Stomach (tissue), 9 donors: ENCODE measurements around the gene SCG5. TPM values are rescaled to one million over a fixed set of nuclear protein-coding genes. Genes with fewer than 3 reads are reported as not detected.

Source experiments
- DNase-seq, 2 donors: peaks; one replicate each; pipeline versions ENCODE4 v3.0.0 to v3.0.0-alpha.2; 2013 to 2019
- H3K27ac ChIP-seq, 5 donors: fragments of 200-600 bp in 4 of 5; sonication (generic) in 4 of 5; one replicate each; pipeline ENCODE4 v1.5.1; 2013 to 2019; ENCODE audit warnings: mild to moderate bottlenecking in 1 of 5, moderate library complexity in 1 of 5
- H3K27me3 ChIP-seq, 3 donors: fragments of 200-600 bp; sonication (generic); one replicate each; pipeline ENCODE4 v1.5.1; 2017 to 2019; ENCODE audit warnings: mixed run types in 1 of 3
- H3K36me3 ChIP-seq, 4 donors: fragments of 200-600 bp; sonication (generic); 1 replicate in 3 of 4; 2 replicates in 1 of 4; pipeline ENCODE4 v1.5.1; 2016 to 2019
- H3K4me1 ChIP-seq, 4 donors: fragments of 200-600 bp; sonication (generic); one replicate each; pipeline ENCODE4 v1.5.1; 2016 to 2019
- H3K4me3 ChIP-seq, 4 donors: fragments of 200-600 bp; sonication (generic) in 3 of 4; one replicate each; pipeline ENCODE4 v1.5.1; 2016 to 2019; ENCODE audit warnings: mild to moderate bottlenecking in 1 of 4
- H3K9me3 ChIP-seq, 4 donors: fragments of 200-600 bp; sonication (generic); one replicate each; pipeline ENCODE4 v1.5.1; 2016 to 2019
- CTCF ChIP-seq, 7 experiments: fragments of 450-650 bp in 4 of 7; fragments of 200-600 bp in 3 of 7; sonication (generic) in 3 of 7; IDR thresholded peaks; one replicate each; pipeline ENCODE4 v1.5.1; 2016 to 2019; ENCODE audit warnings: antibody characterized with exemption in 7 of 7, control low read depth in 2 of 7, mild to moderate bottlenecking in 1 of 7
- EP300 ChIP-seq: sonication (generic); formaldehyde crosslinking; IDR thresholded peaks from one replicate; pipeline ENCODE4 v1.6.1; 2017; ENCODE audit warnings: antibody characterized with exemption
- POLR2A ChIP-seq, 4 donors: fragments of 450-650 bp; IDR thresholded peaks; one replicate each; pipeline ENCODE4 v1.6.1; 2016; ENCODE audit warnings: antibody characterized with exemption in 4 of 4, control low read depth in 2 of 4, mild to moderate bottlenecking in 1 of 4, moderate library complexity in 1 of 4
- POLR2AphosphoS5 ChIP-seq, 3 donors: sonication (generic); formaldehyde crosslinking; IDR thresholded peaks; one replicate each; pipeline ENCODE4 v1.6.1; 2016; ENCODE audit warnings: antibody characterized with exemption in 3 of 3
- WGBS, 5 donors: extraction: QIAGEN DNeasy Blood & Tissue Kit in 3 of 5; methylation state at CpG; one replicate each; pipeline versions ENCODE4 v1.1.5 to v1.1.7; 2013 to 2018; 5-methylcytosine and 5-hydroxymethylcytosine counted together
- intact Hi-C: fragments of 100-400 bp; cut with DNase I; formaldehyde crosslinking; loops from one replicate; pipeline ENCODE4 v1.15.1; 2023; ENCODE audit warnings: low total_unique reads
- polyA plus RNA-seq, 3 donors: library from polyadenylated mRNA; stranded (reverse); fragments of 200-250 nt; gene quantifications; one replicate each; pipeline ENCODE4 v1.2.3, GENCODE V29; 2013
- total RNA-seq, 5 donors: library from RNA; depleted of rRNA; stranded (reverse); fragments of >200 nt; gene quantifications; one replicate each; pipeline versions ENCODE4 v1.1.0 to v1.2.3, GENCODE V29; 2014 to 2016
- donor health status: healthy with polysubstance abuse.
- donor health status: Bipolar disorder and iron deficiency.
- donor health status: healthy.

The SCG5 gene
- total and polyA plus RNA-seq, 8 donors: 1.4 to 16.5 (median 3.9) TPM; not detected in 3

GRCh38 chr15:32729700-32730395 lies 88.3 kb downstream of the SCG5 start:
- Histone ChIP-seq H3K36me3 (no peaks in the 10 kb centered on the region), H3K27ac (no peak overlapping the region), H3K4me1 (peaks cover 0 to 13% (median 5%) of the 10 kb centered on the region in 4 donors), H3K9me3 (peaks cover 0 to 7% (median 3%) of the 10 kb centered on the region in 4 donors), H3K4me3 (no peak overlapping the region), H3K27me3 (no peaks in the 10 kb centered on the region)
- DNase-seq: no peak
- 82 to 92% (median 89%) methylated on average over 10 of the region's 10 CpGs for WGBS, 5 donors
- intact Hi-C loops: loop anchor here (5.0 kb wide), 1 partner anchor 52 kb away; no protein-coding TSS in a partner anchor
- TF ChIP-seq EP300 (no peak), CTCF (IDR thresholded peaks at IDR 0.05) (no peak), POLR2AphosphoS5 (IDR thresholded peaks at IDR 0.05) (no peak), POLR2A (IDR thresholded peaks at IDR 0.05) (no peak)

- H3K36me3 ChIP-seq: no peaks in the 10 kb centered on the region
- no peaks in the 10 kb centered on the region for H3K27me3 ChIP-seq
- intact Hi-C loops: loop anchor here (5.0 kb wide), 1 partner anchor 51 kb away; no protein-coding TSS in a partner anchor
- no peak overlapping the region for H3K27ac ChIP-seq
- WGBS, 5 donors: 36 to 46% (median 42%) methylated on average over 19 to 27 of the region's 27 CpGs
- H3K4me1 ChIP-seq: peaks cover 0 to 13% (median 5%) of the 10 kb centered on the region in 4 donors
- no peak overlapping the region for H3K4me3 ChIP-seq
- DNase-seq: peak; percentile 90 to 94
- peaks cover 0 to 7% (median 3%) of the 10 kb centered on the region in 4 donors for H3K9me3 ChIP-seq
- peak in 1 of 3 donors; percentile 29 for TF ChIP-seq POLR2AphosphoS5 (IDR thresholded peaks at IDR 0.05)
- no peak for TF ChIP-seq POLR2A (IDR thresholded peaks at IDR 0.05)
- no peak for TF ChIP-seq CTCF (IDR thresholded peaks at IDR 0.05)
- no peak for TF ChIP-seq EP300
Measured at GRCh38 chr15:32730677-32731654, 89.5 kb downstream of the SCG5 start.

- DNase-seq: no peak
- intact Hi-C loops: loop anchor here (5.0 kb wide), 1 partner anchor 50 kb away; no protein-coding TSS in a partner anchor
- TF ChIP-seq POLR2AphosphoS5 (IDR thresholded peaks at IDR 0.05) (no peak), EP300 (no peak), CTCF (IDR thresholded peaks at IDR 0.05) (no peak), POLR2A (IDR thresholded peaks at IDR 0.05) (no peak)
- no peaks in the 10 kb centered on the region for H3K27me3 ChIP-seq
- no peak overlapping the region for H3K27ac ChIP-seq
- WGBS, 5 donors: 68 to 81% (median 79%) methylated on average over 6 of the region's 6 CpGs
- H3K9me3 ChIP-seq: peaks cover 0 to 7% (median 3%) of the 10 kb centered on the region in 4 donors
- no peaks in the 10 kb centered on the region for H3K36me3 ChIP-seq
- H3K4me3 ChIP-seq: no peak overlapping the region
- H3K4me1 ChIP-seq: peaks cover 0 to 13% (median 5%) of the 10 kb centered on the region in 4 donors
Measured at GRCh38 chr15:32732574-32733157, 91.2 kb downstream of the SCG5 start.

DNA sequence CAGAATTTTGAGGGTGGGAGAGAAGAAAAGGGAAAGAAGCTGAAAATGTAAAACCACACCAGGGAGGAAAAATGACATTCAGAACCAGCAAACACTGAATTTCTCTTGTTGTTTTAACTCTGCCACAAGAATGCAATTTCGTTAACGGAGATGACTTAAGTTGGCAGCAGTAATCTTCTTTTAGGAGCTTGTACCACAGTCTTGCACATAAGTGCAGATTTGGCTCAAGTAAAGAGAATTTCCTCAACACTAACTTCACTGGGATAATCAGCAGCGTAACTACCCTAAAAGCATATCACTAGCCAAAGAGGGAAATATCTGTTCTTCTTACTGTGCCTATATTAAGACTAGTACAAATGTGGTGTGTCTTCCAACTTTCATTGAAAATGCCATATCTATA lies 91.8 kb downstream of the SCG5 start:
- 53 to 89% (median 66%) methylated on average over 3 of the region's 3 CpGs for WGBS, 5 donors
- Histone ChIP-seq H3K9me3 (peaks cover 0 to 3% (median under 1%) of the 10 kb centered on the region in 4 donors), H3K36me3 (no peaks in the 10 kb centered on the region), H3K4me3 (no peak overlapping the region), H3K27ac (no peak overlapping the region), H3K4me1 (peaks cover 0 to 13% (median 5%) of the 10 kb centered on the region in 4 donors), H3K27me3 (no peaks in the 10 kb centered on the region)
- TF ChIP-seq POLR2AphosphoS5 (IDR thresholded peaks at IDR 0.05) (no peak), EP300 (no peak), CTCF (IDR thresholded peaks at IDR 0.05) (no peak), POLR2A (IDR thresholded peaks at IDR 0.05) (no peak)
- no peak for DNase-seq
- intact Hi-C loops: loop anchor here (5.0 kb wide), 1 partner anchor 49 kb away; no protein-coding TSS in a partner anchor
